GM18519 (cell line): ENCODE measurements around the gene HHATL.

Experiments
- ATAC-seq: cut with Tn5 transposase; IDR thresholded peaks from one replicate; pipeline ENCODE4 v1.9.1; 2021; ENCODE audit warnings: mild to moderate bottlenecking, moderate library complexity; ENCODE audit not compliant: unreplicated experiment, low FRiP score

HHATL gene, protein sequence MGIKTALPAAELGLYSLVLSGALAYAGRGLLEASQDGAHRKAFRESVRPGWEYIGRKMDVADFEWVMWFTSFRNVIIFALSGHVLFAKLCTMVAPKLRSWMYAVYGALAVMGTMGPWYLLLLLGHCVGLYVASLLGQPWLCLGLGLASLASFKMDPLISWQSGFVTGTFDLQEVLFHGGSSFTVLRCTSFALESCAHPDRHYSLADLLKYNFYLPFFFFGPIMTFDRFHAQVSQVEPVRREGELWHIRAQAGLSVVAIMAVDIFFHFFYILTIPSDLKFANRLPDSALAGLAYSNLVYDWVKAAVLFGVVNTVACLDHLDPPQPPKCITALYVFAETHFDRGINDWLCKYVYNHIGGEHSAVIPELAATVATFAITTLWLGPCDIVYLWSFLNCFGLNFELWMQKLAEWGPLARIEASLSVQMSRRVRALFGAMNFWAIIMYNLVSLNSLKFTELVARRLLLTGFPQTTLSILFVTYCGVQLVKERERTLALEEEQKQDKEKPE

DNA sequence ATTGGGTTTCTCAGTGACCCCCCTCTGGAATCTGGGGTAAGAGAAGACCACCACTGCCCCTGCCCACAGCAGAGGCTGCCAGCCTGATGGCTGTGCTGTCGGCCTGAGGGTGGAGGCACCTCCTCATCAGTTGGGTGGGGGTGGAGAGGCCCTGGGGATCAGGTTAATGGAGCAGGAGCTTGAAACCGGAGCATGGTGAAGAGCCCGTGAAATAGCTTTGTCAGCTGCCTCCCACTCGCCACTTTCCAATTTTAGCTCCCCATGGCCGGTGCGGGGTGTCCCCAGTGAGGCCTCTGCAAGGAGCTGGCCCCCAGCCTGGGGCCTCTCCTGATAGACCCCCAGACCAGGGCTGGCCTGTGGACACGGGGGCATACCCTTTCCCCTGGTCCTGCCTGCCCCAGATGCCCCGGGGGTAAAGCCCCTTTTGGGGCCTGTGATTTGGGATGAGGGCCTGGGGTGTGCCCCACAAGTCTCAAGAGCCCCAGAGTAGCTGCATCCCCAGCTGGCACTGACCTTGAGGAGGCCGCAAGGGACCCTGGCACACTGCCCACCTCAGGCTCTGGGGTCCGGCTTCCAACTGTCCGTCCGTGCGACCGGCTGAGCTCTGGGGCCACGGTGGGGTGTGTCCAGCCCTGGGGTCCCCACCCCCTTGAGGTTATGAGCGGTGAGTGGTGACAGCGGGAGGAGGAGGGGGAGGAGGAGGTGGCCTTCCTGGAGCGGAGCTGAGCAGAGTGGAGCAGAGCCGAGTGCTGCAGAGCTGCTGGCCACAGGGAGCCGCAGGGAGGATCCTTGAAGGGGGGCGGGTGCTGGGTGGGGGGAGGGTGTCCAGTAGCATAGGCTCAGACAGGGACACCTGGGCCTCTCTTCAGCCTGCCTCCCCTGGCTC lies at the start of gene HHATL:
TSS of gene HHATL (minus strand) at position 733 of the 886 bp plus-strand sequence. CDS start 1,972 bp downstream, outside the sequence.
- ATAC-seq: no peak

GRCh38 chr3:42751609-42752008 lies 49.0 kb upstream of the HHATL start:
- no peak for ATAC-seq

- ATAC-seq: no peak
These were observed 48.2 kb upstream of the HHATL start for GRCh38 chr3:42750834-42751233.

- no peak for ATAC-seq
These were observed 47.2 kb upstream of the HHATL start for GRCh38 chr3:42749753-42750231.

- no peak for ATAC-seq
These were observed 46.6 kb upstream of the HHATL start for GRCh38 chr3:42749025-42749752.

DNA sequence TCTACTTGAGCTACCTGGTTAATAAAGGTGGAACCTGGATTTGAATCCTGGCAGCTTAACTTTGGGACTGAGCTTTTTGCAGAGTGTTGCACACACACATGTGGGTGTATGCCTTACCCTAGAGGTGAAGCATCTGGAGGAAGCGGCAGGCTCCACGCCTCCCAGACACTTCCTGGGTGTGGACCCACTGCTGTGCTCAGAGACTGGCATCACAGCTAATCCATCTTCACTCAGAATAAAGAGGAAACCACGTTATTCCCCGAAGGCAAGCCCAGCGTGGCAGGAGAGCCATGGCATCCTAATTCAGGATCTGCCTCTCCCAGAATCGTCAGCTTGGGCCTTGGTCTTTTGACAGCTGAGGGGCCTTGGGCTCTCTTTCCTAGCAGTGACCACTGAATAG lies 45.0 kb upstream of the HHATL start:
- ATAC-seq: no peak

DNA sequence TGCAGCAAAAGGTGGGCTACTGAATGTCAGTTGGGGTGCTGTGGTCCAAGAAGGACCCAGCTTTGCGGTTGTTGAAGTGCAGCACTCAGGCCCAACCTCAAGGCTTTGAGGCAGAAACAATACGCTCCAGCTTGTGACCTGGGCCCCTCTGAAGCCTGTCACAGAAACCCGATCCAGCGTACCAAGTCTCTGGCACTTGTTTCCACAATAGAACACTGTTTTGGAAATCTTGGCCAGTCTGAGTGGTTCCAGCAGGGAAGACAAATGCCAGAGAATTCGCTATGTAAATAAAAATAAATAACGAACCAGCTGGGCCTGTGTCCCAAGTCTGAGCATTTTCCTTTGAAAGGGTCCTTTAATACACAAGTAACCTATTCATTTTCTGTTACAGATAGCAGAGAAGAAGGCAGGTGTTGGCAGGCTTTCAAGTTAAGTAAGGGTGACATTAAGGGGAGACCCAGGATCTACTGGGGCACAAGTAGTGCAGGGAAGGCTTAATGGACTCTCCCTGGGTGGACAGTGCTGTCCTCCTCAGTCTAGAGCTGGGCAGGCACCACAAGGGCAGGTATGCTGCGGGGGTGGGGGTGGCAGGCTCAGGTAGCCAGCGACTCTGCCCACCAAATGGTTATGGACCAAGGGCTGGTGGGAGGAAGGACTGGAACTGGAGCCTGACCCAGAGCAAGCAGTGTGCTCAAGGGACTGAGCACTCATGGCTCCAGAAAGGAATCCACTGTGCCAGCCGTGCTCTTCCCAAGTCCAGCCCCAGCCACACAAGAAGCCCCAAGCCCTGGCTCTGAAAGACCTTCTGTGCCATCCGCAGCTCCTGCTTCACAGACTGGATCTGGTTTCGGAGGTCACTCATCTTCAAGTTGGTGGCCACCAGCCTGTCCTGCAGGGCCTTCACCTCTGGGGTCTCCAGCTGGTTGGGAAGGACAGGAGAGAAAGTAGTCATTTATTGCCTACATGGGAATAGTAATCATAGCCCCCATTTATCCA lies 44.2 kb upstream of the HHATL start:
- ATAC-seq: no peak

DNA sequence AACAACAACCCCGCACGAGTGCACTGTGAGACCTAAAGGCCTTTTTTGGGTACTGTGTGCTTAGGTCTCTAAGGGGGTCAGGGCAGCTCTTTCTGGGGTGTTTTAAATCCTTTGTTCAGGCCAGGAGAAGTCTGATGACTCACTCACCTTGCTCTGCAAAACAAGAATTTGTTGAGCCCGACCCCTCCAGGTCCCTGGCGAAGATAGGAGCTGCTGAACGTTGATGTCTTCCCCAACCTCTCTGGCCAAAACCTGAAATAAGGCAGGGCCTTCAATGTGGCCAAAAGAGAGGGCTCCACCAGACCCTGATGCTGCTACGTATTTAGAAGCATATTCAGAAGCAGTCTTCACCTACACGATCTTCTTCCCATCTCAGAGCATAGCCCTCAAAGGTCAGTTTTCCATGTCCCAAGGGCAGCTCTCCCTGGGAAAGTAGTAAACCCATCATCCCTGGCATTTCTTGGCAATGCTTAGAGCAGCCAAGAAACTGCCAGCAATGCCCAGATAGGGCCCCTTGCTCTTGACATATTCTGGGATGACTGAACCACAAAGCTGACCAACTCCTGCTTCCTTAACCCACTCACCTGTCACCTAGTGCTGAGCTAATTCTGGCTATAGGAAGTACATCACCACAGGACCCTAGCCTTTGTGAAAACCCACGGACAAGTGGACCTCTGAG lies 43.3 kb upstream of the HHATL start:
- ATAC-seq: no peak

DNA sequence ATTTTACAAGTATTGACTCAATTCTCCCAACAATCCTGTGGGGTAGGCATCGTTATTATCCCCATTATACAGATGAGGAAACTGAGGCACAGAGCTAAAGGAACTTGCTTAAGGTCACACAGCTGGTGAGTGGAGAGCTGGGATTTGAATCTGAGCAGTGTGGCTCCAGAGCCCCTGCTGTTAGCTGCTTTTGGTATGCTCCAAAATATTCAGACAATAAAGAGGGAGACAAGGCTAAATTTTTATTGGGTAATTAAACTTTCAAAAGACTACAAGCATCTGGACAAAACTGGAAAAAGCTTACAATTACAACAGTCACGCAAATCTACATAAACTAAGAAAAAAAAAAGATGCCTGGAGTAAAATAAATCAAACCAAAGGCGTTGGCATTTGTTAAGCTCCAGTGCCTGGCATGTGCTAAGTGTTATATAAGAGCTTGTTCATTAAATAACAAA lies 42.7 kb upstream of the HHATL start:
- ATAC-seq: no peak

GRCh38 chr3:42743204-42743995 lies 40.8 kb upstream of the HHATL start:
- ATAC-seq: no peak

GRCh38 chr3:42742688-42743087 lies 40.1 kb upstream of the HHATL start:
- ATAC-seq: no peak

GRCh38 chr3:42742259-42742658 lies 39.7 kb upstream of the HHATL start:
- no peak for ATAC-seq

- no peak for ATAC-seq
These were observed 39.2 kb upstream of the HHATL start for GRCh38 chr3:42741796-42742195.

- ATAC-seq: no peak
These were observed 37.0 kb upstream of the HHATL start for GRCh38 chr3:42739401-42740158.

- no peak for ATAC-seq
These were observed 33.9 kb upstream of the HHATL start for GRCh38 chr3:42736531-42736930.

DNA sequence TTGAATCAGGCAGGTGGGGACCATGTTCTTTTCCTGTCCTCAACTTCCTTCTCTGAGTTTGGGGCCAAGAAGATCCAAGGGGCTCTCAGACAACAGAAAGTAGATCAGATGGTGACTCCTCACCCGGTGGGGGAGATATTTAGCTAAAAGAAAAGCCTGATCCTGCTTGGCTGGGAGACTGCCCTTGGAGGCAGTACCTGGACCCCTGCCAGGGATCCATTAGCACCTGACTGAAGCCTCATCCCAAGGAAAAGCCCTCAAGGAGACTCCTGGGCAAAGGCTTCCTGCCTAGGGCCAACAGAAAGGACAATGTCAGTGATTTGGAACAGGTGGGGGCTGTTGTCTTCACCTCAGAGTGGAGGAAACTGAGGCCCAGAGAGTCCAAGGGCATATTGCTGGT lies 33.5 kb upstream of the HHATL start:
- no peak for ATAC-seq

DNA sequence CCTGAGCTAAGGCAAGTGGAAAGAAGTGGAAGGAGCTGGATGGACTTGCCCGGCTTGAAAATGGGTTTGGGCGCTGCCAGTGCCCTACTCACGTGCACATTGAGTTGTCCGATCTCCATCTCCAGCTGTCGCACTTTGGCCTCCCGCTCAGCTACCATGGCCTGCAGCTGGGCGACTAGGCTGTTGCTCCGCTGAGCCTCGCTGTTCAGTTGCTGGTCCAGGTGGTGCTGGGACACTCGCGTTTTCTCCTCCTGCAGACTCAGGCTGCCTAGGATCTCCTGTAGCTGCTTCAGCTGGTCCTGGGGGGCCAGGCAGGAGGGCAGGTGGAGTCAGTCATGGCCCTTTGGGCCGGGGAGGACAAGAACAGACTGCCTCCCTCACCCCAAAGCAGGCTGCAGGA lies 33.0 kb upstream of the HHATL start:
- ATAC-seq: no peak
